Mesendoderm (in vitro differentiated cells): ENCODE measurements around the gene CPEB4.

Source experiments
- DNase-seq: peaks from one replicate; pipeline ENCODE4 v3.0.0; 2013
- H2AK5ac ChIP-seq: 2 replicates; pipeline ENCODE4 v1.6.1; 2013; ENCODE audit warnings: low read length, inconsistent platforms
- H2BK120ac ChIP-seq: 2 replicates; pipeline ENCODE4 v1.6.1; 2013; ENCODE audit warnings: low read depth, mild to moderate bottlenecking, low read length, moderate library complexity, mixed read lengths
- H2BK15ac ChIP-seq: replicated peaks from 2 replicates; pipeline ENCODE4 v1.6.1; 2013; ENCODE audit warnings: low read depth, mild to moderate bottlenecking, moderate library complexity
- H2BK5ac ChIP-seq: 2 replicates; pipeline ENCODE4 v1.6.1; 2013; ENCODE audit warnings: low read length, inconsistent platforms
- H3K18ac ChIP-seq: 2 replicates; pipeline ENCODE4 v1.6.1; 2013; ENCODE audit warnings: mild to moderate bottlenecking, low read length, mixed read lengths
- H3K23ac ChIP-seq: one replicate; pipeline ENCODE4 v1.6.1; 2013; ENCODE audit warnings: low read length
- H3K27ac ChIP-seq: 2 replicates; pipeline ENCODE4 v1.5.1; 2013; ENCODE audit warnings: low read depth, mild to moderate bottlenecking, inconsistent platforms, low read length, moderate library complexity
- H3K27me3 ChIP-seq: 2 replicates; pipeline ENCODE4 v1.6.1; 2013; ENCODE audit warnings: low read length, control low read depth, mild to moderate bottlenecking, inconsistent platforms; ENCODE audit not compliant: insufficient read depth, poor library complexity
- H3K36me3 ChIP-seq: 2 replicates; pipeline ENCODE4 v1.6.1; 2013; ENCODE audit warnings: low read length, inconsistent platforms; ENCODE audit not compliant: control insufficient read depth, insufficient read depth
- H3K4ac ChIP-seq: one replicate; pipeline ENCODE4 v1.6.1; 2013; ENCODE audit warnings: low read depth, mild to moderate bottlenecking, low read length, moderate library complexity
- H3K4me1 ChIP-seq: 2 replicates; pipeline ENCODE4 v1.6.1; 2013; ENCODE audit warnings: low read depth, low read length, inconsistent platforms; ENCODE audit not compliant: control insufficient read depth
- H3K4me2 ChIP-seq: 2 replicates; pipeline ENCODE4 v1.6.1; 2013; ENCODE audit warnings: low read length
- H3K4me3 ChIP-seq: 2 replicates; pipeline ENCODE4 v1.5.1; 2013; ENCODE audit warnings: mild to moderate bottlenecking, low read length
- H3K56ac ChIP-seq: one replicate; pipeline ENCODE4 v1.6.1; 2013; ENCODE audit warnings: low read length
- H3K79me1 ChIP-seq: 2 replicates; pipeline ENCODE4 v1.6.1; 2013; ENCODE audit warnings: low read length, inconsistent platforms
- H3K79me2 ChIP-seq: 2 replicates; pipeline ENCODE4 v1.6.1; 2013; ENCODE audit warnings: mild to moderate bottlenecking, low read length; ENCODE audit not compliant: control insufficient read depth, insufficient read depth
- H3K9ac ChIP-seq: 2 replicates; pipeline ENCODE4 v1.6.1; 2013; ENCODE audit warnings: low read length, inconsistent platforms
- H4K5ac ChIP-seq: one replicate; pipeline ENCODE4 v1.6.1; 2013; ENCODE audit warnings: low read length
- H4K8ac ChIP-seq: one replicate; pipeline ENCODE4 v1.6.1; 2013; ENCODE audit warnings: low read depth, mild to moderate bottlenecking, control low read depth, low read length, moderate library complexity
- WGBS: extraction: QIAGEN DNeasy Blood & Tissue Kit; methylation state at CpG from one replicate; pipeline ENCODE4 v1.1.7; 2013; ENCODE audit warnings: low lambda C conversion rate, missing lambda C conversion rate; ENCODE audit not compliant: insufficient coverage; ENCODE audit errors: extremely low coverage; 5-methylcytosine and 5-hydroxymethylcytosine counted together

Gene CPEB4

GRCh38 chr5:173989432-173990082 lies 101.4 kb downstream of the CPEB4 start:
- no peaks in the 10 kb centered on the region for H3K4me1 ChIP-seq
- H4K5ac ChIP-seq, result no peak overlapping the region
- no peak overlapping the region for H3K9ac ChIP-seq
- H3K27ac ChIP-seq, result no peak overlapping the region
- H3K4ac ChIP-seq, result no peak overlapping the region
- H3K36me3 ChIP-seq, result no peaks in the 10 kb centered on the region
- H4K8ac ChIP-seq, result no peak overlapping the region
- H3K56ac ChIP-seq, result no peak overlapping the region
- H2AK5ac ChIP-seq, result no peak overlapping the region
- no peak overlapping the region for H3K23ac ChIP-seq
- H3K18ac ChIP-seq, result no peak overlapping the region
- H3K79me1 ChIP-seq, result no peaks in the 10 kb centered on the region
- H3K27me3 ChIP-seq, result no peaks in the 10 kb centered on the region
- no peak overlapping the region for H2BK120ac ChIP-seq
- no CpG with 5 or more reads among the region's 41 CpGs for WGBS
- no peaks in the 10 kb centered on the region for H3K79me2 ChIP-seq
- no peak for DNase-seq
- H3K4me2 ChIP-seq, result no peak overlapping the region
- no peak overlapping the region for H2BK5ac ChIP-seq
- no peak overlapping the region for H2BK15ac ChIP-seq
- no peak overlapping the region for H3K4me3 ChIP-seq

DNA sequence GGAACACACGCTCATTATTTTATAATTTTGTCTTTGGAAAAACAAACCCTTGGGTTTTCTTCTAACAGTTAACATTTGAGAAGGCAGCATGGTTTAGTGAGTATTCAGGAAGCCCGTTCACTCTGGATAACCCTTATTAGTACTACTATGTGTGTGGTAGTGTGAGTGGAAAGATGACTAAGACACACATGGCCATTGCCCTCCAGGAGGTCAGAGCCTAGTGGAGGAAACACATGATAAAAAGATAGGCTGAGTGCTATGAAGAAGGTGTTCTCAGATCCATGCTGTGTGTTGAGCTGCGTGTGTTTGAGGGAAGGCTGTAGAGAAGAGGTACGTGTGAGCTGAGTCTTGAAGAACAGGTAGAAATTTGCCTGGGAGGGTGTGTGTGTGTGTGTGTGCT lies 109.2 kb downstream of the CPEB4 start:
- Histone ChIP-seq H2AK5ac (no peak overlapping the region), H3K27me3 (no peaks in the 10 kb centered on the region), H3K4me1 (no peaks in the 10 kb centered on the region), H3K4me3 (no peak overlapping the region), H2BK120ac (no peak overlapping the region), H3K79me1 (no peaks in the 10 kb centered on the region), H3K18ac (no peak overlapping the region), H2BK5ac (no peak overlapping the region), H3K27ac (no peak overlapping the region), H3K79me2 (no peaks in the 10 kb centered on the region), H2BK15ac (no peak overlapping the region), H3K56ac (no peak overlapping the region), H3K23ac (no peak overlapping the region), H4K8ac (no peak overlapping the region), H3K9ac (no peak overlapping the region), H4K5ac (no peak overlapping the region), H3K4me2 (no peak overlapping the region), H3K4ac (no peak overlapping the region), H3K36me3 (no peaks in the 10 kb centered on the region)
- DNase-seq, result no peak
- no CpG with 5 or more reads among the region's 4 CpGs for whole genome bisulfite sequencing

GRCh38 chr5:173998531-173998930 lies 110.4 kb downstream of the CPEB4 start:
- Histone ChIP-seq H3K4ac (no peak overlapping the region), H3K79me2 (no peaks in the 10 kb centered on the region), H3K36me3 (no peaks in the 10 kb centered on the region), H3K27me3 (no peaks in the 10 kb centered on the region), H2BK120ac (no peak overlapping the region), H2AK5ac (no peak overlapping the region), H3K79me1 (no peaks in the 10 kb centered on the region), H3K23ac (no peak overlapping the region), H2BK15ac (no peak overlapping the region), H4K8ac (no peak overlapping the region), H3K4me3 (no peak overlapping the region), H3K9ac (no peak overlapping the region), H3K4me1 (no peaks in the 10 kb centered on the region), H3K27ac (no peak overlapping the region), H4K5ac (no peak overlapping the region), H3K18ac (no peak overlapping the region), H3K56ac (no peak overlapping the region), H3K4me2 (no peak overlapping the region), H2BK5ac (no peak overlapping the region)
- no peak for DNase-seq
- no CpG with 5 or more reads among the region's 4 CpGs for whole genome bisulfite sequencing

DNA sequence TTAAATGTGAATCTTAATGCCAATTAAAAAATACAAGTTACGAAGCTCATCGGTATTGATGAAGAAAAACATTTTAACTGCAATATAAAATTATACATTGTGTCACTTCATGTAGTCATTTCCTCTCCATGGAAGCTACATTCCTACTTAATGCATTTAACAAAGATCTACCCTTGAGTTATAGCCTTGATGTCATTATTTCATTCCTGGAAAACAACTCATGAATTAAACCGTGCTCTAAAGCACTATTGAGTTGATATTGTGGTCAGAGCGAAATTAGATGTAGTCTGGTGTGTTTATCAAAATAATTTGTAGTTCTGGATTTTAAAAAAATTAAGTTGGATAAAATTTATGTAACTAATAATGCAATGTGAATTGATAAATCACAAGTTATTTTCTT lies 111.9 kb downstream of the CPEB4 start:
- H3K4me2 ChIP-seq, result no peak overlapping the region
- no peak overlapping the region for H2AK5ac ChIP-seq
- H3K79me1 ChIP-seq, result no peaks in the 10 kb centered on the region
- H3K9ac ChIP-seq, result no peak overlapping the region
- H3K4me1 ChIP-seq, result no peaks in the 10 kb centered on the region
- H3K56ac ChIP-seq, result no peak overlapping the region
- no peak for DNase-seq
- no CpG with 5 or more reads among the region's 4 CpGs for WGBS
- no peaks in the 10 kb centered on the region for H3K79me2 ChIP-seq
- H3K27ac ChIP-seq, result no peak overlapping the region
- no peak overlapping the region for H3K4me3 ChIP-seq
- H4K5ac ChIP-seq, result no peak overlapping the region
- no peak overlapping the region for H3K23ac ChIP-seq
- no peaks in the 10 kb centered on the region for H3K27me3 ChIP-seq
- no peak overlapping the region for H2BK5ac ChIP-seq
- H2BK120ac ChIP-seq, result no peak overlapping the region
- no peak overlapping the region for H3K4ac ChIP-seq
- no peaks in the 10 kb centered on the region for H3K36me3 ChIP-seq
- no peak overlapping the region for H4K8ac ChIP-seq
- H2BK15ac ChIP-seq, result no peak overlapping the region
- H3K18ac ChIP-seq, result no peak overlapping the region

- Histone ChIP-seq H3K79me2 (no peaks in the 10 kb centered on the region), H2AK5ac (no peak overlapping the region), H3K4ac (no peak overlapping the region), H3K4me1 (no peaks in the 10 kb centered on the region), H3K4me3 (no peak overlapping the region), H3K4me2 (no peak overlapping the region), H4K5ac (no peak overlapping the region), H3K56ac (no peak overlapping the region), H3K79me1 (no peaks in the 10 kb centered on the region), H3K27me3 (no peaks in the 10 kb centered on the region), H4K8ac (no peak overlapping the region), H2BK120ac (no peak overlapping the region), H3K27ac (no peak overlapping the region), H3K18ac (no peak overlapping the region), H3K9ac (no peak overlapping the region), H2BK15ac (no peak overlapping the region), H2BK5ac (no peak overlapping the region), H3K36me3 (no peaks in the 10 kb centered on the region), H3K23ac (no peak overlapping the region)
- DNase-seq, result no peak
Measured at GRCh38 chr5:174003795-174004194, 115.6 kb downstream of the CPEB4 start.

- Histone ChIP-seq H2AK5ac (no peak overlapping the region), H2BK15ac (no peak overlapping the region), H2BK5ac (no peak overlapping the region), H3K79me2 (no peaks in the 10 kb centered on the region), H3K27ac (no peak overlapping the region), H3K4me2 (no peak overlapping the region), H2BK120ac (no peak overlapping the region), H3K27me3 (no peaks in the 10 kb centered on the region), H3K4me3 (no peak overlapping the region), H3K23ac (no peak overlapping the region), H3K56ac (no peak overlapping the region), H3K9ac (no peak overlapping the region), H3K4ac (no peak overlapping the region), H3K36me3 (no peaks in the 10 kb centered on the region), H3K18ac (no peak overlapping the region), H3K4me1 (no peaks in the 10 kb centered on the region), H4K8ac (no peak overlapping the region), H3K79me1 (no peaks in the 10 kb centered on the region), H4K5ac (no peak overlapping the region)
- no peak for DNase-seq
- no CpG with 5 or more reads among the region's 5 CpGs for WGBS
Measured at GRCh38 chr5:174008922-174009321, 120.8 kb downstream of the CPEB4 start.
